ENCODE data around the gene RBMS1.

DNA sequence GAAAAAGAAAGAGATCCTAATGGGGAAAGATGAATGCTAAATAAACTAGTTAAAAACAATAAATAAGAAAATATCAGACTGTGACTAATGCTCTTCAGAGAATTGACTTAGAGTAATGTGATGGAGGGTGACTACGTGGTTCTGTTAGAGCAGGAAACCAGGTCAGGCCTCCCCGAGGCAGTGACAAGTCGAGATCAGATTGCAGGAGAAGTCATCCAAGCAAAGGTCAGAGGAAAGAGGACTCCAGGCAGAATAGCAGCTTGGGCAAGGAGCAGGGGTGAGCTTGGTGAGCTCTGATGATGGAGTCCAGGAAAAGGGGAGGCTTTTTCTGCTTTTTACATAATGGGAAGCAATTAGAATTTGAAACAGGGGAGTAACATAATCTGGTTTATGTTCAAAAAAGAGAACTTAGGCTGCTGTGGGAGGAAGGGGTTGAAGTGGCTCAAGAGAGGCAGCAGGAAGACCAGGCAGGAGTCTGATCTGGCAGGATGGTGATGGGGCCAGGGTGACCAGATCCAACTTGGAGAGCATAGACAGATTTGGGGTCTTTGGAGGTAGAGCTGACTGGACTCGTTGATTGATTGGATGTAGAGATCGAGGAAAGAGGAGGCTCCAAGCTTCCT lies 266.2 kb downstream of the RBMS1 start:
- TF ChIP-seq, protein P1, sequence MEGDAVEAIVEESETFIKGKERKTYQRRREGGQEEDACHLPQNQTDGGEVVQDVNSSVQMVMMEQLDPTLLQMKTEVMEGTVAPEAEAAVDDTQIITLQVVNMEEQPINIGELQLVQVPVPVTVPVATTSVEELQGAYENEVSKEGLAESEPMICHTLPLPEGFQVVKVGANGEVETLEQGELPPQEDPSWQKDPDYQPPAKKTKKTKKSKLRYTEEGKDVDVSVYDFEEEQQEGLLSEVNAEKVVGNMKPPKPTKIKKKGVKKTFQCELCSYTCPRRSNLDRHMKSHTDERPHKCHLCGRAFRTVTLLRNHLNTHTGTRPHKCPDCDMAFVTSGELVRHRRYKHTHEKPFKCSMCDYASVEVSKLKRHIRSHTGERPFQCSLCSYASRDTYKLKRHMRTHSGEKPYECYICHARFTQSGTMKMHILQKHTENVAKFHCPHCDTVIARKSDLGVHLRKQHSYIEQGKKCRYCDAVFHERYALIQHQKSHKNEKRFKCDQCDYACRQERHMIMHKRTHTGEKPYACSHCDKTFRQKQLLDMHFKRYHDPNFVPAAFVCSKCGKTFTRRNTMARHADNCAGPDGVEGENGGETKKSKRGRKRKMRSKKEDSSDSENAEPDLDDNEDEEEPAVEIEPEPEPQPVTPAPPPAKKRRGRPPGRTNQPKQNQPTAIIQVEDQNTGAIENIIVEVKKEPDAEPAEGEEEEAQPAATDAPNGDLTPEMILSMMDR (IDR thresholded peaks at IDR 0.05), result no peak
- no peak for TF ChIP-seq POLR2A (IDR thresholded peaks at IDR 0.05)

Measured in right lobe of liver (tissue), 4 donors.